ENCODE data around the gene LILRB2. TPM values are rescaled to one million over a fixed set of nuclear protein-coding genes. Genes with fewer than 3 reads are reported as not detected.
"Not testable (repeated sequence)": the region's sequence is repeated elsewhere in the genome, so short reads cannot be mapped to it uniquely, and the experiment has no call there.

Gene LILRB2
- total RNA-seq, 1 donor = not detected

DNA sequence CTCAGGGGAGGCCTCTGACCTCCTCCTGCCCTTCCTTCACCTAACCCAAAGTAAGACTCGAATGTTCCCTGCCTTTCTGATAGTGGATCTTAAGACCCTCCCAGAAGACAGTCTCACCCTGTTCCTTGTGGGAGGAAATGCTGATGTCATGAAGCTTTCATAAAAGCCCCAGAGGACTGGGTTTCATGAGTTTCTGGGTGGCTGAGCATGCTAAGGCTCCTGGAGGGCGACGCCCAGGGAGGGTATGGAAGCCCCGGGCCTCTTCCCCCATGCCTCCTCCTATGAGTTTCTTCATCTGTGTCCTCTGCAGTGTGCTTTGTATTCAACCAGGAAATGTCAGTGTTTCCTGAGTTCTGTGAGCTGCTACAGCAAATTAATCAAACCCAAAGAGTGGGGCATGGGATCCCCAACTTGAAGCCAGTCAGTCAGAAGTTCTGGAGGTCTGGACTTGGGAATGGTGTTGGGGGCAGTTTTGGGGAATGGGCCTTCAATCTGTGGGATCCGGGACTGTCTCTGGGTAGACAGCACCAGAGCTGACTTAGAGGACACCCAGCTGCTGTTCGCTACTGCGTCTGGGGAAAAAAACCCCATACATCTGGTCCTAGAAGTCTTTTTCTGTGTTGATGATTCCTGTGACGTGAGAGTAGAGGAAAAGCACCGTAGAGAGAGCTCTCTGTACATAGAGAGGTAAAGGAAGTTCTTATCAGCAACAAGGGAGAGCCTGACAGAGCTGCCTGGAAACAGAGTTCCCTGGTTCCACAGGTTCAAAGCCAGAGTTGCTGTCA, 2.0 kb upstream of the LILRB2 start:
- TF ChIP-seq, protein P1, sequence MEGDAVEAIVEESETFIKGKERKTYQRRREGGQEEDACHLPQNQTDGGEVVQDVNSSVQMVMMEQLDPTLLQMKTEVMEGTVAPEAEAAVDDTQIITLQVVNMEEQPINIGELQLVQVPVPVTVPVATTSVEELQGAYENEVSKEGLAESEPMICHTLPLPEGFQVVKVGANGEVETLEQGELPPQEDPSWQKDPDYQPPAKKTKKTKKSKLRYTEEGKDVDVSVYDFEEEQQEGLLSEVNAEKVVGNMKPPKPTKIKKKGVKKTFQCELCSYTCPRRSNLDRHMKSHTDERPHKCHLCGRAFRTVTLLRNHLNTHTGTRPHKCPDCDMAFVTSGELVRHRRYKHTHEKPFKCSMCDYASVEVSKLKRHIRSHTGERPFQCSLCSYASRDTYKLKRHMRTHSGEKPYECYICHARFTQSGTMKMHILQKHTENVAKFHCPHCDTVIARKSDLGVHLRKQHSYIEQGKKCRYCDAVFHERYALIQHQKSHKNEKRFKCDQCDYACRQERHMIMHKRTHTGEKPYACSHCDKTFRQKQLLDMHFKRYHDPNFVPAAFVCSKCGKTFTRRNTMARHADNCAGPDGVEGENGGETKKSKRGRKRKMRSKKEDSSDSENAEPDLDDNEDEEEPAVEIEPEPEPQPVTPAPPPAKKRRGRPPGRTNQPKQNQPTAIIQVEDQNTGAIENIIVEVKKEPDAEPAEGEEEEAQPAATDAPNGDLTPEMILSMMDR (IDR thresholded peaks at IDR 0.05; ENCODE audit: extremely low read depth, low read depth, low read length) = no peak

DNA sequence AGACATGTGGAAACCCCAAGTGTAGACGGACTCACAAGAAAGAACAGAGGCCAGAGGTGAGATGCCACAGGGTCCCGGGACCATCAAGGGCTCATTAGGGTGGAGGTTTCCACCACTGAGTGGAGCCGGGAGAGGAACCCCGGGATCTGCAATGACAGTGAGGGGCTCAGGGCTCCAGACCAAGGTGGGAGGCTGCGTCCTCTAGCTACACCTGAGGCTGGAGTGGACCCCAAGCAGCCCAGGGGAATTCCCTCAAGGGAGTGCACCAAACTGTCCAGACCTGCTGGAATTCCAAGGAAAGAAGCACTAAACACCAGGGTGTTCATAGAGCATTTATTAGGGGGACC, 792 bp upstream of the LILRB2 start:
- H3K27me3 ChIP-seq (ENCODE audit: insufficient read depth, low read length); H3K4me3 ChIP-seq (ENCODE audit: insufficient read depth, low read length); H3K4me2 ChIP-seq (ENCODE audit: insufficient read depth, low read length); H3K79me2 ChIP-seq (ENCODE audit: insufficient read depth, low read length); H3K4me1 ChIP-seq (ENCODE audit: insufficient read depth, low read length); H2AFZ ChIP-seq (ENCODE audit: low read length); H3K36me3 ChIP-seq (ENCODE audit: insufficient read depth, low read length); H3K27ac ChIP-seq (ENCODE audit: low read depth, low read length); H3K9me3 ChIP-seq (ENCODE audit: low read depth, low read length); H4K20me1 ChIP-seq (ENCODE audit: insufficient read depth, low read length): not testable (repeated sequence)
- DNase-seq (ENCODE audit: insufficient read length, low spot score, missing footprints) = peak; percentile 9

More for the DNA sequence above, 2.0 kb upstream of the LILRB2 start:
- Histone ChIP-seq H3K9me3 (ENCODE audit: low read depth, low read length) (no peaks in the 10 kb centered on the region), H3K27ac (ENCODE audit: low read depth, low read length) (no peak overlapping the region), H3K4me2 (ENCODE audit: insufficient read depth, low read length) (no peak overlapping the region), H2AFZ (ENCODE audit: low read length) (no peak overlapping the region), H3K27me3 (ENCODE audit: insufficient read depth, low read length) (peaks cover 4% of the 10 kb centered on the region), H4K20me1 (ENCODE audit: insufficient read depth, low read length) (no peaks in the 10 kb centered on the region), H3K4me3 (ENCODE audit: insufficient read depth, low read length) (no peak overlapping the region), H3K36me3 (ENCODE audit: insufficient read depth, low read length) (no peaks in the 10 kb centered on the region), H3K79me2 (ENCODE audit: insufficient read depth, low read length) (no peaks in the 10 kb centered on the region), H3K4me1 (ENCODE audit: insufficient read depth, low read length) (peaks cover 1% of the 10 kb centered on the region)
- peak; percentile 50 for DNase-seq (ENCODE audit: insufficient read length, low spot score, missing footprints)

DNA sequence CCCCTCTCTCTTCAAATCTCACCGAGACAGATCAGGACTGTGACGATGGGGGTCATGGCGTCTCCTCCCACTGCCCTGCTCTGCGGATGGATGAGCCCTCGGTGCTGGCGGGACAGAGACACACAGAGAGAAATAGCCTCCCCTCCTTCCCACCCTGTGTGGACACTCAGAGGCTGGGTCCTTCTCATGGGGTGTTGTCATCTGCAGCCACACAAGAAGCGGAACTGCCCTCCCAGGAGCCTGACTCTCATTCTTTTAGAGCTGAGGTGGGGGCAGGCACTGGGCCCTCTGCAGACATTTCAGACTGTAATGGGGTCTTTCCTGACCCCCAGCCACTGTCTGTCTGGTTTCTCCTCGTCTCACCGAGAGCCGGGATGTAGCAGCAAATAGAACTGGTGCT, 469 bp downstream of the LILRB2 start:
- not testable (repeated sequence) for H3K4me1 ChIP-seq (ENCODE audit: insufficient read depth, low read length); H3K4me3 ChIP-seq (ENCODE audit: insufficient read depth, low read length)

DNA sequence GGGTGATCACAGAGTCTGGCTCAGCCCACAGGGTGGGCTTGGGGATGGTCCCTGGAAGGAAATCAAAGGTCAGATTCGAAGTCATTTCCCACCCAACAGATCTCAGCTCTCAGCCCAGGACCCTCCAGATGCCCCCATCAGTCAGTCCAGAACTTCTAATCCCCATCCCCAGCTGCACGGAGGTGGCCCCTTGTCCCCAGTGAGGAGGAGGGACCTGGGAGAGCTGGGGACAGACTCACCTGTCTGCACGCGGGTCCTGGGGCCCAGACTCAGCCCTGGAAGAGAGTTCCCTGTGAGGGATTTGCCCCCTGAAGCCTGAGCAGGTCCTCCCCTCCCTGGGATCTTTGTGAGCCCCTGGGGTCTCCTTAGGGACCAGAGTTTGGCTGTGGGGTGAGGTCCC, 885 bp downstream of the LILRB2 start:
- H3K36me3 ChIP-seq (ENCODE audit: insufficient read depth, low read length); H3K4me1 ChIP-seq (ENCODE audit: insufficient read depth, low read length); H3K4me2 ChIP-seq (ENCODE audit: insufficient read depth, low read length); H3K9me3 ChIP-seq (ENCODE audit: low read depth, low read length); H4K20me1 ChIP-seq (ENCODE audit: insufficient read depth, low read length); H3K27ac ChIP-seq (ENCODE audit: low read depth, low read length); H3K27me3 ChIP-seq (ENCODE audit: insufficient read depth, low read length); H3K79me2 ChIP-seq (ENCODE audit: insufficient read depth, low read length); H2AFZ ChIP-seq (ENCODE audit: low read length); H3K4me3 ChIP-seq (ENCODE audit: insufficient read depth, low read length): not testable (repeated sequence)
- peak; percentile 10 for DNase-seq (ENCODE audit: insufficient read length, low spot score, missing footprints)

More for the DNA sequence above, 469 bp downstream of the LILRB2 start:
- not testable (repeated sequence) for H3K79me2 ChIP-seq (ENCODE audit: insufficient read depth, low read length); H2AFZ ChIP-seq (ENCODE audit: low read length); H4K20me1 ChIP-seq (ENCODE audit: insufficient read depth, low read length); DNase-seq (ENCODE audit: insufficient read length, low spot score, missing footprints); H3K4me2 ChIP-seq (ENCODE audit: insufficient read depth, low read length); H3K9me3 ChIP-seq (ENCODE audit: low read depth, low read length); H3K27ac ChIP-seq (ENCODE audit: low read depth, low read length); H3K27me3 ChIP-seq (ENCODE audit: insufficient read depth, low read length); H3K36me3 ChIP-seq (ENCODE audit: insufficient read depth, low read length)

DNA sequence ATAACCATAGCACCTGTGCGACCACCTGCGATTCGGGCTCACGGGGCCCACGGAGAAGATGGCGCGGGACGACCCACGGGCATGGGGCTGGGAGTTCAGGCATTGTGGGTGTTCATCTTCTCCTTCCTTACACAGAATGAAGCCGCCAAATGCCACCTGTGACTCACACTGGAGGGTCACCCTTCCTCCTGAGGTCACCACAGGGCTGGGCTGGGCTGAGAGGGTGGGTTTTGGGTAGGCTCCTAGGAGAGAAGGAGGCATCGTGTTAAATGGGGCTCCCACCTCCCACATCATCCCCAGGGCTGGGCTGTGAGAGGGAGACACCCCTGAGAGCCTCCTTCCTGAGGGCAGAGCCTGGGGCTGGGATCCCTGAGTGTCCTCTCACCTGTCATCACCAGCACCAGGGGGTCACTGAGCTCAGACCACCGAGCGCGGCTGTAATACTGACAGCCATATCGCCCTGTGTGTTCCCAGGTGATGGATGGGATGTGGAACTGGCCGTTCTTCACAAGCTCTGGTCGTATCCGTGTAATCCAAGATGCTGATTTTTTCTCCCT, 1.4 kb downstream of the LILRB2 start:
- DNase-seq (ENCODE audit: insufficient read length, low spot score, missing footprints) = peak; percentile 11
- Histone ChIP-seq H3K79me2 (ENCODE audit: insufficient read depth, low read length) (no peaks in the 10 kb centered on the region), H3K36me3 (ENCODE audit: insufficient read depth, low read length) (no peaks in the 10 kb centered on the region), H3K4me2 (ENCODE audit: insufficient read depth, low read length) (no peak overlapping the region), H2AFZ (ENCODE audit: low read length) (no peak overlapping the region), H3K4me3 (ENCODE audit: insufficient read depth, low read length) (no peak overlapping the region), H3K27ac (ENCODE audit: low read depth, low read length) (no peak overlapping the region), H3K27me3 (ENCODE audit: insufficient read depth, low read length) (peaks cover 4% of the 10 kb centered on the region), H3K9me3 (ENCODE audit: low read depth, low read length) (no peaks in the 10 kb centered on the region), H4K20me1 (ENCODE audit: insufficient read depth, low read length) (no peaks in the 10 kb centered on the region), H3K4me1 (ENCODE audit: insufficient read depth, low read length) (no peaks in the 10 kb centered on the region)
- TF ChIP-seq, protein P1 (IDR thresholded peaks at IDR 0.05; ENCODE audit: extremely low read depth, low read depth, low read length) = no peak

DNA sequence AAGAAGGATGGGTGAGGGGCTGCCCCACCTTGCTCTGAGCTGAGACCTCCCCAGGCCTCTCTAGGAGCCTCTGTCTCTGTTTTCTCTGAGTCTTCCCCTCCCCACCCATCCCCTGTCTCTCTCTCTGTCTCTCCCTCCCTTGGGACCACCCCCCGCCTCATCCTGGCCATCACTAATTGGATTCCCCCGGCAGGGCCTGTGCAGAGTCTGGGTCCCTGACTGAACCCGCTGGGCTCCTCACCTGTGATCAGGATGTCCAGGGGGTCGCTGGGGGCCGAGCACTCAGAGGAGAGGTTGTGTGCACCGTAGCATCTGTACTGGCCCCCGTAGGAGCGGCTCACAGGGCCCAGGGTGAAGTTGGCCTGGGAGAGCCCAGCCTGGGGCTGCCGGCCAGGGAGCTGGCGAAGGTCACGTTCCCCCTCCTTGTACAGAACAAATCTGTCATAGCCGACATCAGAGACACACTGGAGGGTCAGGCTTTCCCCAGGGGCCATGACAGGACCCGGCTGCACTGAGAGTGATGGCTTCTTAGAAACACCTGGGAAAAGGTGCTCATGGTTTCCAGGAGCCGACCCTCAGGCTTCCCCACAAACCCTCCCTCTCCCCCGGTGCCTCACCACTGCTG, 2.2 kb downstream of the LILRB2 start:
- H3K4me3 ChIP-seq (ENCODE audit: insufficient read depth, low read length); H3K4me2 ChIP-seq (ENCODE audit: insufficient read depth, low read length); H3K27ac ChIP-seq (ENCODE audit: low read depth, low read length); H3K36me3 ChIP-seq (ENCODE audit: insufficient read depth, low read length); H3K27me3 ChIP-seq (ENCODE audit: insufficient read depth, low read length); H3K9me3 ChIP-seq (ENCODE audit: low read depth, low read length); H4K20me1 ChIP-seq (ENCODE audit: insufficient read depth, low read length); H3K4me1 ChIP-seq (ENCODE audit: insufficient read depth, low read length); H3K79me2 ChIP-seq (ENCODE audit: insufficient read depth, low read length); H2AFZ ChIP-seq (ENCODE audit: low read length): not testable (repeated sequence)
- peak; percentile 18 for DNase-seq (ENCODE audit: insufficient read length, low spot score, missing footprints)

DNA sequence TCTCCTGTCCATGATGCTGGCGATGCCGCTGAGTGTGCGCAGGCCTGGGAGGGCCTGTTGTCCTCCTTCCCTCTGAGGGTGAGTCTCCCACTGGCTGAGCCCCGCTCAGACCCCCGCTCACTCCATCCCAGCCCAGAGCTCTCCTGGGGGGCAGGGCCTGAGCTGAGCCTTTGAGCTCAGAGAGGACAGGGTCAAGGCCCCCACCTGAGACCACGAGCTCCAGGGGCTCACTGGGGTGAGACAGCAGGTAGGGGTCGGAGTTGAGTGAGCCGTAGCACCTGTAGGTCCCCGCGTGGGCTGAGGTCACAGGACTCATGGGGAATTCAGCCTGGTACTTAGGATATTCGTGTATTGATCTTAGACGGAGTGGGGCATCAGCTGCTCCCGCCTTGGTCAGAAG, 2.9 kb downstream of the LILRB2 start:
- not testable (repeated sequence) for H3K27ac ChIP-seq (ENCODE audit: low read depth, low read length); H3K27me3 ChIP-seq (ENCODE audit: insufficient read depth, low read length); H3K79me2 ChIP-seq (ENCODE audit: insufficient read depth, low read length); H3K4me1 ChIP-seq (ENCODE audit: insufficient read depth, low read length); H3K4me3 ChIP-seq (ENCODE audit: insufficient read depth, low read length); H3K9me3 ChIP-seq (ENCODE audit: low read depth, low read length); H2AFZ ChIP-seq (ENCODE audit: low read length); DNase-seq (ENCODE audit: insufficient read length, low spot score, missing footprints); H4K20me1 ChIP-seq (ENCODE audit: insufficient read depth, low read length); H3K36me3 ChIP-seq (ENCODE audit: insufficient read depth, low read length); H3K4me2 ChIP-seq (ENCODE audit: insufficient read depth, low read length)

Data from osteoblast (primary cell).